Panc1 (cell line): ENCODE measurements around the gene ELK4. TPM values are rescaled to one million over a fixed set of nuclear protein-coding genes. Genes with fewer than 3 reads are reported as not detected.

Experiments used
- ATAC-seq: fragments of 200-7000 bp; cut with Tn5 transposase; 2 replicates; pipeline ENCODE4 v1.9.1; 2020; ENCODE audit warnings: mild to moderate bottlenecking, moderate library complexity
- BruUV-seq: library from RNA; stranded (reverse); fragments of 400-500 nt; replicated peaks from 2 replicates; lab custom pipeline; 2021; lab: Mats Ljungman, UMichigan
- CTCF ChIA-PET: fragments of 300-600 bp; sonication (Branson Sonifier 250); formaldehyde crosslinking; loops from one replicate; lab custom pipeline; 2022; ENCODE audit warnings: antibody characterized with exemption; lab: Charles Lee
- POLR2A ChIA-PET: fragments of 300-600 bp; sonication (Branson Sonifier 250); formaldehyde crosslinking; loops from one replicate; lab custom pipeline; 2022; ENCODE audit warnings: antibody characterized with exemption; lab: Charles Lee
- DNase-seq: peaks from one replicate; pipeline ENCODE4 v3.0.0-alpha.2; 2010; ENCODE audit warnings: low read depth, low spot score
- H3K27ac ChIP-seq: 2 replicates; pipeline ENCODE4 v1.5.1; 2011; ENCODE audit warnings: mild to moderate bottlenecking, low read length, inconsistent platforms
- H3K27me3 ChIP-seq: fragments of 200-500 bp; sonication (Bioruptor generic); 2 replicates; pipeline ENCODE4 v1.6.0; 2014; ENCODE audit warnings: low read length, inconsistent platforms; ENCODE audit not compliant: control insufficient read depth, insufficient read depth
- H3K36me3 ChIP-seq: fragments of 200-500 bp; sonication (Bioruptor generic); 2 replicates; pipeline ENCODE4 v1.5.1; 2014; ENCODE audit warnings: inconsistent platforms, mild to moderate bottlenecking, low read length, moderate library complexity; ENCODE audit not compliant: control insufficient read depth, insufficient read depth
- H3K4me1 ChIP-seq: 2 replicates; pipeline ENCODE4 v1.5.1; 2011; ENCODE audit warnings: inconsistent platforms, mild to moderate bottlenecking, low read length, moderate library complexity; ENCODE audit not compliant: control insufficient read depth, insufficient read depth
- H3K4me3 ChIP-seq, 2 experiments: 2 replicates each; pipeline ENCODE4 v1.5.1; 2011 to 2012; ENCODE audit warnings: low read depth in 2 of 2, low read length in 2 of 2, mild to moderate bottlenecking in 2 of 2, inconsistent platforms in 1 of 2, moderate library complexity in 1 of 2
- H3K9me3 ChIP-seq: fragments of 200-500 bp; sonication (Bioruptor generic); 2 replicates; pipeline ENCODE4 v1.5.1; 2014; ENCODE audit warnings: low read depth, mild to moderate bottlenecking, inconsistent platforms, low read length, moderate library complexity; ENCODE audit not compliant: control insufficient read depth, insufficient read depth
- POLR2AphosphoS5 ChIP-seq: IDR thresholded peaks from 2 replicates; pipeline ENCODE4 v1.6.1; 2012; ENCODE audit warnings: mild to moderate bottlenecking, low read depth, low read length, moderate library complexity
- REST ChIP-seq, 2 experiments: IDR thresholded peaks; 2 replicates each; pipeline ENCODE4 v1.6.1; 2011 to 2012; ENCODE audit warnings: low read depth in 2 of 2, control low read depth in 1 of 2, low read length in 1 of 2, mild to moderate bottlenecking in 1 of 2, moderate library complexity in 1 of 2; ENCODE audit not compliant: insufficient read depth in 1 of 2
- SIN3A ChIP-seq: IDR thresholded peaks from 2 replicates; pipeline ENCODE4 v1.6.1; 2012; ENCODE audit warnings: low read depth, mild to moderate bottlenecking, low read length, moderate library complexity, borderline replicate concordance; ENCODE audit not compliant: insufficient read depth
- TCF7L2 ChIP-seq: IDR thresholded peaks from 2 replicates; pipeline ENCODE4 v1.6.1; 2011; ENCODE audit warnings: mild to moderate bottlenecking, low read depth, low read length, inconsistent platforms
- in situ Hi-C: cut with HindIII; loops from 2 replicates; pipeline ENCODE4 v1.10.0; 2016; ENCODE audit warnings: low sequenced_read_pairs, low pct_unique_long_range_greater_than_20kb
- intact Hi-C: fragments of 100-400 bp; cut with micrococcal nuclease; formaldehyde crosslinking; loops from one replicate; pipeline ENCODE4 v1.10.0; 2022; ENCODE audit not compliant: unreplicated experiment
- total RNA-seq: library from RNA; stranded (reverse); gene quantifications from one replicate; pipeline ENCODE4 v1.2.1, GENCODE V29; 2021; ENCODE audit not compliant: unreplicated experiment
- TF ChIP-seq, protein P1 (sequence below): fragments of 450-650 bp; IDR thresholded peaks from 2 replicates; pipeline ENCODE4 v1.5.1; 2017; ENCODE audit warnings: mild to moderate bottlenecking

ELK4 gene
- total RNA-seq, 1 experiment from 2014 or later, result 54.6 TPM

DNA sequence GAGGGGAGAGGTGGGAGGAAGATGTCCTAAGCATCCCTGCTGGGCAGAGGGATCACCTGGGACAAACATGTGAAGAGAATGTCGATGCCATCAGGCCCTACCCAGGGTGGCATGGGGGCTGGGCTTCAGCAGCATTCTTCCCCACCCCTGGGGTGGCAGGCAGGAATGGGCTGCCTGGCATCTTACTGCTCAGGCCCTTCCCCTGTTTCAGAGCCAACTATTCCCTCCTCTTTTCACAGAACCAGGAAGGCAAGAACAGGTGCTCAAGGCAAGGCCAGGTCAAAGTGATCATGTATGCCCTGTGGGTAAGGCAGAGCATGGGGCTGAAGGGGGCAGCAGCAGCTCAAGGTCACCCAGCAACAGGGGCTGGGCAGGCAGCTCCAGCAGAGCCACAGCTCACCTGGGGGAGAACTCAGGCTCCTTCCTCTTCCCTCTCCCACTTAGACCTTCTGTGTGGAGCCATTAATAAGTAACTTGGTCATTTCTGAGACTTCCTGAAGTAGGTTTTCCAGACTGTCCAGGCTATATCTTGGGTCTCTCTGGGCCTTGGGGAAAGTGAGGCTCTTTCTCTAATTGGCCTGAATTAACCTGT, 56.4 kb downstream of the ELK4 start:
- TF ChIP-seq POLR2AphosphoS5, result no peak
- TF ChIP-seq, protein P1, sequence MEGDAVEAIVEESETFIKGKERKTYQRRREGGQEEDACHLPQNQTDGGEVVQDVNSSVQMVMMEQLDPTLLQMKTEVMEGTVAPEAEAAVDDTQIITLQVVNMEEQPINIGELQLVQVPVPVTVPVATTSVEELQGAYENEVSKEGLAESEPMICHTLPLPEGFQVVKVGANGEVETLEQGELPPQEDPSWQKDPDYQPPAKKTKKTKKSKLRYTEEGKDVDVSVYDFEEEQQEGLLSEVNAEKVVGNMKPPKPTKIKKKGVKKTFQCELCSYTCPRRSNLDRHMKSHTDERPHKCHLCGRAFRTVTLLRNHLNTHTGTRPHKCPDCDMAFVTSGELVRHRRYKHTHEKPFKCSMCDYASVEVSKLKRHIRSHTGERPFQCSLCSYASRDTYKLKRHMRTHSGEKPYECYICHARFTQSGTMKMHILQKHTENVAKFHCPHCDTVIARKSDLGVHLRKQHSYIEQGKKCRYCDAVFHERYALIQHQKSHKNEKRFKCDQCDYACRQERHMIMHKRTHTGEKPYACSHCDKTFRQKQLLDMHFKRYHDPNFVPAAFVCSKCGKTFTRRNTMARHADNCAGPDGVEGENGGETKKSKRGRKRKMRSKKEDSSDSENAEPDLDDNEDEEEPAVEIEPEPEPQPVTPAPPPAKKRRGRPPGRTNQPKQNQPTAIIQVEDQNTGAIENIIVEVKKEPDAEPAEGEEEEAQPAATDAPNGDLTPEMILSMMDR, result no peak
- TF ChIP-seq TCF7L2, result no peak
- H3K27me3 ChIP-seq, result peaks cover 7% of the 10 kb centered on the region
- H3K9me3 ChIP-seq, result no peaks in the 10 kb centered on the region
- no peaks in the 10 kb centered on the region for H3K36me3 ChIP-seq
- intact Hi-C loops, result no loop called here
- no TSS peak for BruUV-seq
- in situ Hi-C loops, result no loop called here
- CTCF ChIA-PET, result no interaction called here
- DNase-seq (no peak), ATAC-seq (no peak)
- POLR2A ChIA-PET, result no interaction called here
- no peak overlapping the region for H3K4me3 ChIP-seq
- no peak overlapping the region for H3K27ac ChIP-seq
- no peaks in the 10 kb centered on the region for H3K4me1 ChIP-seq

DNA sequence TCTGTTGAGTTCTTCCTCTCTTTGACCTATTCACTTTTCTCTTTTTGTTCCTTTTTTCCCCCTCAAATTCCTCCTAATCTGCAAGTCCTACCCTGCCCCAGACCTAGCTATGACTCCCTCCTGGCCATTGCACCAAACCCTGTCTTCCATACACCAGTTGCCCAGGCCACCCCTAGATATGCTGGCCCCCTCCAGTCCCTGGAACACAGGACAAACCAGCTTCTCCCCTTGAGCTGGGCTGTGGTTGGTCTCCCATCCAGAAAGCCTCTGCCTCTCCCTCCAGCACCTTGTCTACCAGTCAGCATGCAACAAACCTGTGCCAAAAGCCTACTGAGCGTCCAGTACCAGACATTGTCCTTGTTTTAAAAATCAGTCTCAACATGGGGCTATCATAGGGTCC, 59.4 kb downstream of the ELK4 start:
- TF ChIP-seq, protein P1, result no peak
- TF ChIP-seq POLR2AphosphoS5, result no peak
- no peak for TF ChIP-seq TCF7L2
- TF ChIP-seq SIN3A, result no peak
- no peak for TF ChIP-seq REST (IDR thresholded peaks at IDR 0.05; ENCODE audit: insufficient read depth in 1 of 2, low read depth in 2 of 2, low read length in 1 of 2)
- Histone ChIP-seq H3K27me3 (peaks cover 23% of the 10 kb centered on the region), H3K36me3 (no peaks in the 10 kb centered on the region), H3K4me1 (no peaks in the 10 kb centered on the region; the same call in 1 of the 2 replicates), H3K27ac (no peak overlapping the region), H3K4me3 (no peak overlapping the region), H3K9me3 (no peaks in the 10 kb centered on the region)
- no peak for DNase-seq
- in situ Hi-C loops, result no loop called here
- no peak for ATAC-seq
- POLR2A ChIA-PET, result no interaction called here
- intact Hi-C loops, result no loop called here
- CTCF ChIA-PET, result interaction anchor here (0.5 kb wide), 1 partner anchor 1718 kb away, joined by 3 read pairs; no protein-coding TSS in a partner anchor
- no TSS peak for BruUV-seq
